GM21786 (cell line): ENCODE measurements around the gene MED13L.
"Not testable (repeated sequence)": the region's sequence is repeated elsewhere in the genome, so short reads cannot be mapped to it uniquely, and the experiment has no call there.

Experiments
- ATAC-seq: cut with Tn5 transposase; IDR thresholded peaks from one replicate; pipeline ENCODE4 v1.9.1; 2021; ENCODE audit not compliant: unreplicated experiment

The MED13L gene

GRCh38 chr12:116249938-116250337, 27.6 kb downstream of the MED13L start:
- no peak for ATAC-seq

DNA sequence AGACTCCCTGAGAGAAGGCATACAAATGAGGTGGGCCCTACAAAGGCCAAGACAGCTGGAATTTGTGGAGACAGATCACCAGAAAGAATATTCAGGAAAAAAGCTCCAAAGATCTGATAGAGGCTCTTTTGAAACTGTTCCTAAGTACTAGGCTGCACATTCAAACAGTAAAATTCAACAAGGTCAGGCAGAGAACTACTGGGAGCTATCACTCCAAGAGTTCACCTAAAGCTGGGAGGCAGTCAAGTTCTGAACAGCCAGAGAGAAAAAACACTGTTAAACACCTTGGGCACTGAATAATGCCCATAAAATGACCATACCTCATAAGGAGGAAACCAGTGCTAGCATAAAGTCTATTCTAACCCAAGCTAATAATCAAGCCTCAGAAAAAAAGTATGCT, 28.6 kb downstream of the MED13L start:
- ATAC-seq = no peak

- ATAC-seq = no peak
These were observed 29.1 kb downstream of the MED13L start for GRCh38 chr12:116248433-116248832.

GRCh38 chr12:116247377-116247776, 30.1 kb downstream of the MED13L start:
- no peak for ATAC-seq

- ATAC-seq = no peak
These were observed 30.9 kb downstream of the MED13L start for GRCh38 chr12:116246490-116247179.

DNA sequence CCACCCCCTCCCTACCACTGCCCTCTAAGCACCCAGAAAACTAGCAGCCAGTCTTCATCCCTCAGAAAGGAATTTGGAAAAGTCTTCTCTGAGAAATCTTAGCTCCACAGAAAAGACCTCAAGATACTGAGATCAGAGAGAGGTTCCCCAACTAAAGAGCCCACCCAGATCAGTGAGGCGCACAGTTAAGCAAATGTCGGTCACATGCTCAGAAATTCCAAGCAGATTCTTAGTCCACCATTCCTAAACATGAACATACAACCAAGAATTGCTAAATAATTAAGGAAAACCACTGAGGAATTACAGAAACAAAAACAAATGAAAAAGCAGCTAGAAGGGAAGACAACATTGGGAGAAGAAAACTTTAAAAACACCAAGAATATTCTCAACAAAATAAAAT, 32.3 kb downstream of the MED13L start:
- ATAC-seq = no peak

GRCh38 chr12:116244474-116245090, 32.9 kb downstream of the MED13L start:
- ATAC-seq = no peak

GRCh38 chr12:116244001-116244400, 33.5 kb downstream of the MED13L start:
- no peak for ATAC-seq

DNA sequence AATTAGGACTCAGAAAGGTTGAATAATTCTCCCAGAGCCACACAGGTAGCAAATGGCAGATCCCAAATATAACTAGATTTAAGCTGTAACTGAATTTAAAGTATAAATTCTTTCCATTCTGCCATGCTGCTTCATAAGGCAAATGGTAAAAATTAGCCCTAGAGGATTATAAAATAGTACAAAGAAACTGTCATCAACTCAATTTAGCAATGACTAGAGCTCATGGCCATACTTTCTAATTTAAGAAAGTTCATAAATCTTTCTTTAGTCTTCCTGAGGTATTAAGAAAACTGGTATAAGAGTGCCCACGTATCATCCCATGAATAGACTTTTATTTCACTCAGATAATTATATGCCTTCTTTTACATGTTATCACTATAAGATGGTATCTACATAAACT, 34.8 kb downstream of the MED13L start:
- ATAC-seq = no peak

GRCh38 chr12:116241157-116241759, 36.2 kb downstream of the MED13L start:
- no peak for ATAC-seq

GRCh38 chr12:116238570-116239119, 38.8 kb downstream of the MED13L start:
- ATAC-seq = not testable (repeated sequence)

- ATAC-seq = no peak
These were observed 39.3 kb downstream of the MED13L start for GRCh38 chr12:116238149-116238548.

DNA sequence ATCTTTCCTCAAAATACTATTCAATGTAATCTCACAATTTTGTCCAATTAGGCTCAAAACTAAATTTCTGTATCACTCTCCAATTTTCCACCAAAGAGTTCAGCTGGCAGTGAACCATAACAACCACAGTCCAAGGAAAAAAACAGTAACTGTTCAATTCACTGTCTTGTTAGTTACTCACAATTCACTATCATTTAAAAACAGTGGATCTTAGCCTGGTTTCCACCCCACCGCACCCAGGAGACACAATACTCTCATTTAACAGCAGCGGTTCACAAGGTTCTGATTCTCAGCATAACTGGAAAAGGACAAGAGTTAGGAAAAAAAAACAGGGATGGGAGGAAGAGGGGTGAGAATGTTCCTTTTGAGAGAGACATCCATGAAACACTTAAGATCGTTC, 40.5 kb downstream of the MED13L start:
- ATAC-seq = no peak

- ATAC-seq = no peak
These were observed 41.3 kb downstream of the MED13L start for GRCh38 chr12:116236148-116236731.

DNA sequence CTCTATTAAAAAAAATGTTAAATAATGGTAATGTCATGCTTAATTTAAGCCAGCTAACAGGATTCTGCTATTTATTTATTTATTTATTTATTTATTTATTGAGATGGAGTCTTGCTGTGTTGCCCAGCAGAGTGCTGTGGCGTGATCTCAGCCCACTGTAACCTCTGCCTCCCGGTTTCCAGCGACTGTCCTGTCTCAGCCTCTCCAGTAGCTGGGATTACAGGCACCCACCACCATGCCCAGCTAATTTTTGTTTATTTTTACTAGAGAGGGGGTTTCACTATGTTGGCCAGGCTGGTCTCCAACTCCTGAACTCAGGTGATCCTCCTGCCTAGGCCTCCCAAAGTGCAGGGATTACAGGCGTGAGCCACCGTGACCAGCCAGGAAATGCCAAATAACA, 43.3 kb downstream of the MED13L start:
- not testable (repeated sequence) for ATAC-seq

GRCh38 chr12:116233669-116234068, 43.8 kb downstream of the MED13L start:
- ATAC-seq = no peak

DNA sequence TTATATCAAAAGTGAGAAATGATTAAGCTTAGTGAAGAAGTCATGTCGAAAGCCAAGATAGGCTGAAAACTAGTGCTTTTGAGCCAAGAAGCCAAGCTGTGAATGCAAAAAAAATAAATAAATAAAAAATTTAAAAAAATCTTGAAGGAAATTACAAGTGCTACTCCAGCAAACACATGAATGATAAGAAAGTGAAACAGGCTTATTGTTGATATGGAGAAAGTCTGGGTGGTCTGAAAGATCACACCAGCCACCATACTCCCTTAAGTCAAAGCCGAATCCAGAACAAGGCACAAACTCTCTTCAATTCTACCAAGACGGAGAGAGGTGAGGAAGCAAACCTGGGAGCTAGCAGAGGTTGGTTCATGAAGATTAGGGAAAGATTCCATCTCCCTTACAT, 49.7 kb downstream of the MED13L start:
- no peak for ATAC-seq

- ATAC-seq = no peak
These were observed 51.5 kb downstream of the MED13L start for GRCh38 chr12:116226026-116226425.

DNA sequence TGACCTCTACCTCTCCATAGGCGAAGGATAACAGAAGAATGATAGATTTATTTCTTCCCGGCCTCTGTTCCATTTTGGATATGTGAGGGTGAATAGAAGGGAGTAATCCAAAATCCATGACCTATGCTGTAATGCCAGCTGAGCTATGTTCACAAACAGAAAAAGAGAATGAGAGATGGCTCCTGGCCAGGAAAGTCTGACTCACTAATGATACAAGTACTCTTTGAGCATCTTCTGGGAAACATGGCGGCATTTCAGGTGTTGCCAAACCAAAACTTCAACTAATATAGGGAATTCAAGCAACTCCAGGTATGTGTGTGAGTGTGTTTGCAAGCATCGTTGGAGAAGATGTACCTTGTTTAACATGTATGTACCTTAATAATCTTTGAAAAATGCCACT, 55.1 kb downstream of the MED13L start:
- no peak for ATAC-seq

- ATAC-seq = no peak
These were observed 56.7 kb downstream of the MED13L start for GRCh38 chr12:116220756-116221155.

GRCh38 chr12:116217045-116217735, 60.3 kb downstream of the MED13L start:
- ATAC-seq = no peak
